Glutamatergic neuron (in vitro differentiated cells): ENCODE data around the gene TSEN54. TPM values are rescaled to one million over a fixed set of nuclear protein-coding genes. Genes with fewer than 3 reads are reported as not detected.

Experiments
- DNase-seq: peaks from one replicate; pipeline ENCODE4 v3.0.0; 2022
- H3K27ac Mint-ChIP-seq: one replicate; pipeline ENCODE4 v1.8.0; 2020; ENCODE audit warnings: mild to moderate bottlenecking, mixed read lengths, inconsistent platforms; ENCODE audit not compliant: unreplicated experiment
- H3K27me3 Mint-ChIP-seq: one replicate; pipeline ENCODE4 v1.8.0; 2020; ENCODE audit warnings: mild to moderate bottlenecking, moderate library complexity, mixed read lengths, inconsistent platforms; ENCODE audit not compliant: unreplicated experiment
- H3K36me3 Mint-ChIP-seq: one replicate; pipeline ENCODE4 v1.8.0; 2020; ENCODE audit warnings: mild to moderate bottlenecking, mixed read lengths, inconsistent platforms; ENCODE audit not compliant: unreplicated experiment
- H3K4me1 Mint-ChIP-seq: one replicate; pipeline ENCODE4 v1.8.0; 2020; ENCODE audit warnings: mild to moderate bottlenecking, low read depth, mixed read lengths, inconsistent platforms; ENCODE audit not compliant: unreplicated experiment
- H3K4me3 Mint-ChIP-seq: one replicate; pipeline ENCODE4 v1.8.0; 2020; ENCODE audit warnings: mild to moderate bottlenecking, mixed read lengths, inconsistent platforms; ENCODE audit not compliant: unreplicated experiment
- H3K9me3 Mint-ChIP-seq: one replicate; pipeline ENCODE4 v1.8.0; 2020; ENCODE audit warnings: mild to moderate bottlenecking, moderate library complexity, mixed read lengths, inconsistent platforms; ENCODE audit not compliant: unreplicated experiment
- CTCF ChIP-seq: fragments of 200-600 bp; sonication (generic); IDR thresholded peaks from one replicate; pipeline ENCODE4 v1.5.0; 2021; ENCODE audit not compliant: partially characterized antibody, unreplicated experiment
- total RNA-seq: library from RNA; stranded (reverse); fragmentation: NEBNext Ultra II Directional; extraction: Animal tissue kit (Norgen Biotek cat#: 25700); gene quantifications from one replicate; pipeline ENCODE4 v1.2.1, GENCODE V29; 2021; ENCODE audit not compliant: unreplicated experiment

The TSEN54 gene
- total RNA-seq, 1 donor from 2014 or later = 26.6 TPM

GRCh38 chr17:75523647-75524046 is 7.3 kb downstream of the TSEN54 start:
- H3K4me1 Mint-ChIP-seq = no peaks in the 10 kb centered on the region
- H3K4me3 Mint-ChIP-seq = no peak overlapping the region
- no peak overlapping the region for H3K27ac Mint-ChIP-seq
- TF ChIP-seq CTCF = no peak
- DNase-seq = no peak
- peaks cover under 1% of the 10 kb centered on the region for H3K9me3 Mint-ChIP-seq
- no peaks in the 10 kb centered on the region for H3K36me3 Mint-ChIP-seq
- peaks cover 3% of the 10 kb centered on the region for H3K27me3 Mint-ChIP-seq

GRCh38 chr17:75524269-75524969 is 8.1 kb downstream of the TSEN54 start:
- Mint-ChIP-seq H3K27me3 (peaks cover 3% of the 10 kb centered on the region), H3K27ac (no peak overlapping the region), H3K4me1 (no peaks in the 10 kb centered on the region), H3K9me3 (no peaks in the 10 kb centered on the region), H3K36me3 (no peaks in the 10 kb centered on the region), H3K4me3 (no peak overlapping the region)
- DNase-seq = no peak
- no peak for TF ChIP-seq CTCF

DNA sequence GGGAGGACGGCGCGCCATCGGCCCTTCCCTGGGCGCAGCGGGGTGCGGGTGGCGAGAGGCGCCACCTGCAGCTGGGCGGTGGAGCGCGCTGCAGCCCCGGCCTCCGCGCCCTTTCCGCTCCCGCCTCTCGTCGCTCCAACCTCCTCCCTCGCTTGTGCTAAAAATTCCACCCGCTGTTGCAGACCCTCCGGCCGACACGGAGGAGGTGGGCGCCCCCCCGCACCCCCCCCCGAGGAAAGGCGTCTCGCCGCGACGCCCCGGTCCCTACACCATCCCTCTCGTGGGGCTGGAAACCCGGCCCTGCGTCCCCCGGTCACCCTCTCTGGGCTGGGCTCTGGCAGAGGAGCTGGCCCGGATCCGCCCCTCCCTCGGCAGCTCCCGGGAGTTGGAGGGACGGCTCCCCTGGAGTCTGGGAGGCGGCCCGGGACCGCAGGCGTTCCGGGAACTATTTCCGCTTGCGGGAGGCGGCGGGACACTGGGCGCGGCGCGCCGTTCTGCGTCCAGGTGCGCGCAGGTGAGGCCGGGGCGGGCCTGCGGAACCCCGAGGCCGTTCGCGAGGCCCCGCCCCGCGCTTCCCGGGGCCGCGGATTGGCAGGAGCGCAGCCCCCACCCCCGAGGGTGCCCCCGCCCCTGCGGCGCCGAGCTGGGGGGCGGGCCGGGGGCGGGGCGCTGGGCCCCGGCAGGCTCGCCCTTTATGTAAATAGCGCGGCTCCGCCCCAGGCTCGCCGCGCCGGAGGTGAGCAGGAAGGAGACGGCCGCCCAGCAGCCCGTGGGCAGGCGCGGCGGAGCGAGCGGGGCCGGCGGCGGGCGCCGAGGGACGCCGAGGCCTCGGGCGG is 8.9 kb downstream of the TSEN54 start, which contains the start of gene LLGL2:
LLGL2 (plus strand) TSS at position 728 of the 836 bp plus-strand sequence. CDS start 17,730 bp downstream, outside the sequence.
- no peaks in the 10 kb centered on the region for H3K4me1 Mint-ChIP-seq
- no peak for TF ChIP-seq CTCF
- peak; percentile 56 for DNase-seq
- H3K27me3 Mint-ChIP-seq = peaks cover 3% of the 10 kb centered on the region
- no peak within 1 kb of the TSS for H3K27ac Mint-ChIP-seq
- H3K36me3 Mint-ChIP-seq = no peaks in the 10 kb centered on the region
- H3K4me3 Mint-ChIP-seq = peak within 1 kb of the TSS; percentile 63
- H3K9me3 Mint-ChIP-seq = no peaks in the 10 kb centered on the region

- H3K4me3 Mint-ChIP-seq = peak overlapping the region; percentile 63
- TF ChIP-seq CTCF = no peak
- H3K27me3 Mint-ChIP-seq = peaks cover 3% of the 10 kb centered on the region
- H3K9me3 Mint-ChIP-seq = no peaks in the 10 kb centered on the region
- no peaks in the 10 kb centered on the region for H3K4me1 Mint-ChIP-seq
- no peak overlapping the region for H3K27ac Mint-ChIP-seq
- DNase-seq = no peak
- no peaks in the 10 kb centered on the region for H3K36me3 Mint-ChIP-seq
These were observed 9.7 kb downstream of the TSEN54 start for GRCh38 chr17:75525806-75526554.
